Measurements from ENCODE around the gene RNU1-2.
"Not testable (repeated sequence)": the region's sequence is repeated elsewhere in the genome, so short reads cannot be mapped to it uniquely, and the experiment has no call there.

RNU1-2 gene

DNA sequence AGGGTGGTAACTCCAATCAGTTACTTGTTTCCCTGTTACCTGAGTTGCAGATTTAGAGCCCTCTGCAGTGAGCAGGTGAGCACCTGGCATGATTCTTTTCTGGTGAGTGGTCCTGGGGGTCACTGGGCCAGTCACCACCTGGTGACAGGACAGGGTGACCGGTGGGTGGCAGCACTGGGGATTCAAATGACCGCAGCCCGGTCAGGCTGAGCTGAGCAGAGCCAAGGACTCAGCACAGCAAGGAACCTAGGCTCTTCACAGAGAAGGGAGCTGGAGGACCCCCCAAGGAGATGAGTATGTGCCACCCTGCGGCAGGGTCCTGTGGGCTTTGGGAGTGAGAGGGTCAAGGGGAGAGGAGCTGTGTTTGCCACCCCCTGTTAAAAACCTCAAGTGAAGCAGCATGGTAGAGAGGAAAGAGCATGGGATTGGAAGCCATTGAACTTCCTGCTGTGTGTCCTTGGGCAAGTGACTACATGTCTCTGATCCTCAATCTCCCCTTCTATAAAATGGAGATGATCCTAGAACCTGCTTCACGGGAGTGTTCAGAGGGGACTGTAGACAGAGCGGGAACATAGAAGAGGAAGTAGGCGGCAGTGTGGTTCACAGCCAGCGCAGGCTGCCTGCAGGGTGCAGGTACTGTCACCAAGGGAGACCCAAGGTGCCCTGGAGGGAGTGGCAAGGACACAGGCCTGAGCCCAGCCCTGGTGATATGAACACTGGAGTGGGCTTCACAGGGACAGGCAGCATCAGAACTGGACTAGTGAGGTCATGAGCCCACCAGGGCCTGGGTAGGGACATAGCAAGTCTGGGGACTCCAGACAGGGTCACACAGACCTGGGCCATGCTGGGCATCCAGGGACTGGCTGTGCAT, 16.3 kb downstream of the RNU1-2 start:
- not testable (repeated sequence) for DNase-seq

GRCh38 chr1:16912742-16913141, 17.0 kb downstream of the RNU1-2 start:
- not testable (repeated sequence) for DNase-seq

DNA sequence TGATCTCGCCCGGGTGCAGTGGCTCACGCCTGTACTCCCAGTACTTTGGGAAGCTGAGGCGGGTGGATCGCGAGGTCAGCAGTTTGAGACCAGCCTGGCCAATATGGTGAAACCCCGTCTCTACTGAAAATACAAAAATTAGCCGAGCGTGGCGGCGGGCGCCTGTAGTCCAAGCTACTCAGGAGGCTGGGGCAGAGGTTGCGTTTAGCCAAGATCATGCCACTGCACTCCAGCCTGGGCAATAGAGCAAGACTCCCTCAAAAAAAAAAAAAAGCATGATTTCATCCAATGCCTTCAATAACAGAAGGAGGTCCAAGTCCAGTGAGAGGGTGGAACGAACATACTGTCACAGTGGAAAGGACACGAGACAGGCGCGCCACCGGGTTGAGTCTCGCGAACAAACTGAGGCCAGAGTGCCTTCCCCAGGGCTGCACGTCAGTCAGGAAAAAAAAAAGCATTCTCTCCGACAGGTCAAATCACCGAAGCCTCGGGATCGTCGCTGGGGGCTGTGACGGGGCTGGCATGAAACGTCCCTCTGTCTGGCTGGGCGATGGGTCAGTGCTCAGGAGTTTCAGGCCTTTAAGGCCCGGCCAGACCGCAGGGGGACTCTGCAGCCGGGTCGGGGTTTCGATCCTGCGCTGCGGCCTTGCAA, 17.5 kb downstream of the RNU1-2 start:
- DNase-seq: no peak

- peak; percentile 97 for DNase-seq
Observed at GRCh38 chr1:16913833-16914662, 18.3 kb downstream of the RNU1-2 start.

GRCh38 chr1:16914928-16915626, 19.3 kb downstream of the RNU1-2 start:
- not testable (repeated sequence) for DNase-seq

GRCh38 chr1:16915627-16915973, 19.8 kb downstream of the RNU1-2 start:
- peak; percentile 42 for DNase-seq

- not testable (repeated sequence) for DNase-seq
Observed at GRCh38 chr1:16916036-16916880, 20.5 kb downstream of the RNU1-2 start.

DNA sequence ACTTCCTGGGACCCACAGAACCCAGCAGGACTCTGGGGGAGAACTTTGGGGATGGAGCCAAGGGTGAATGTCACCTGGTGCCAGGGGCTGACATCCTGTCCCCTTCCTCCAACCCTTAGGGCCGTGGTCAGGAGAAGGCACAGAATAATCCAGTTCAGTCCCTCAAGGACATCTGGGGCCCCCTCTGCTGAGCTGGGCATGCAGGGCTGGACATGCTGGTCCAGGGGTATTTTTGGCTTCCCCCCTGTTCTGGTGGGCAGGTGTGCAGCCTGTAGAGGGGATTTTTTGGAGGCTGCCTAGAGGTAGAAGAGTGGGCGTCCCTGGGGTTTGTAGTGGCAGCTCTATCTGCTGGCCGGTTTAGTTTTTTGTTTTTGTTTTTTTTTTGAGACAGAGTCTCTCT, 22.6 kb downstream of the RNU1-2 start:
- DNase-seq: no peak

- DNase-seq: not testable (repeated sequence)
Observed at GRCh38 chr1:16918936-16919665, 23.3 kb downstream of the RNU1-2 start.

DNA sequence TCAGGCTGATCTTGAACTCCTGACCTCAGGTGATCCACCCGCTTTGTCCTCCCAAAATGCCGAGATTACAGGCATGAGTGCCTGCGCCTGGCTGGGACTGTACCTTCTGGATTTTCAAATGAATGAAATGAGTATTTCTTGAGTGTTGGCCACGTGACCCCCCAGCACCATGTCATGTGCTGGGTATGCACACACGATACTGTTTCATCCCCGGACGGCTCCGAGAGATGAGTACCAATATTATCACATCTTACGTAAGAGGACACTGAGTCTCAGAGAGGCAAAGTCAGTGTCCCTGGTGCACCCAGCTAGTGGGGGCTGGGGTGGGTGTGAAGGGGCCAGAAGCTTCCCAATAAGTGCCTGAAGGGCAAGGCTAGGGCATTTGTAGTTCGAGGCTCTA, 25.2 kb downstream of the RNU1-2 start:
- no peak for DNase-seq

- DNase-seq: peak; percentile 61
Observed at GRCh38 chr1:16921391-16922185, 25.8 kb downstream of the RNU1-2 start, which contains the start of gene CROCC. TSS of gene CROCC (plus strand) at chr1:16921931. CDS start at chr1:16922019, 88 bp downstream.

DNA sequence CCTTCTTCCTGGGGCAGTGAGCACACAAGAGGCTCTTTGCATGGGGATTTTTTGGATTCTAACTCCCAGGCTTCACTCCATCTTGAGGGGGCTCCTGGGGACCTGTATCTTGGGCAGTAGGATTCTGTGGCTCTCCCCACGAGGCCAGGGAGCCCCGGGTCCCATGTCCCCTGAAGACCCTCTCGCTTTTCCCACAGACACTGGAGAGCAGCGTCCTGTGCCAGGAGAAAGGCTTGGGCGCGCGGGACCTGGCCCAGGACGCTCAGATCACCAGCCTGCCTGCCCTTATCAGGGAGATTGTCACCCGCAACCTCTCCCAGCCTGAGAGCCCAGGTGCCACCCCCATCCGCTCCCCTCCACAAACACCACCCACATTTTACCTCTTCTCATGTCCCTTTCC, 26.7 kb downstream of the RNU1-2 start:
- no peak for DNase-seq

- no peak for DNase-seq
Observed at GRCh38 chr1:16922885-16923431, 27.2 kb downstream of the RNU1-2 start.

DNA sequence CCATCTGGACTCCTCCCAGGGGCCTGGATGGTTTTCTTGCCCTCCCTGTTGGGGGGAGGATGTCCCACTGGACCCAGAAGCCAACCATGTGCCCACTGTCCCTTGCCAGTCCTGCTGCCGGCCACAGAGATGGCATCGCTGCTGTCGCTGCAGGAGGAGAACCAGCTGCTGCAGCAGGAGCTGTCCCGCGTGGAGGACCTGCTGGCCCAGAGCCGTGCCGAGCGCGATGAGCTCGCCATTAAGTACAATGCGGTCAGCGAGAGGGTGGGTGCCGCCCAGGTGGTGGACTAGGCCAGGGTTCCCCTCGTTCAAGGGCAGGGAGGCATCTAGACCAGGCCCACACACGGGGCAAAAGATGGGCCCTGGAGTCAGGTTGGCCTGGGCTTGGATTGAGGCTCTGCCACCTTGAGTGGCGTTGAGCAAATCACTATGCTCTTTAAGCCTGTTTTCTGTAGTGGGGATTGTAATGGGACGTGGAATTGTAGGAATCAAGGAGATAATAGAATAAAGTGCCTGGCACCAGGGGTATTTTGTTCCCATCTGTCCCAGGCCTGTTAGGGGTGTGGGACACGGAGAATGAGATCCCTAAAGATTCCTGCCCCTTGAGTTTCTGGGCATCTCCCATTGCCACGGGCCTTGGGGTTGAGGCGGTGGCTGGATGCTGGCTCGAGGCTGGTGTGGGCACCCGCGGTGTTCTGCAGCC, 28.6 kb downstream of the RNU1-2 start:
- DNase-seq: no peak

GRCh38 chr1:16924919-16925477, 29.2 kb downstream of the RNU1-2 start:
- DNase-seq: no peak

GRCh38 chr1:16925635-16926490, 30.1 kb downstream of the RNU1-2 start:
- DNase-seq: no peak

GRCh38 chr1:16926491-16927073, 30.8 kb downstream of the RNU1-2 start:
- no peak for DNase-seq

All from fibroblast of skin of right biceps (primary cell).